Mucosa of descending colon (tissue), 3 donors: Measurements from ENCODE around the gene DGCR6L. TPM values are rescaled to one million over a fixed set of nuclear protein-coding genes. Genes with fewer than 3 reads are reported as not detected.
"Not testable (repeated sequence)": the region's sequence is repeated elsewhere in the genome, so short reads cannot be mapped to it uniquely, and the experiment has no call there.

Experiments
- ATAC-seq: fragments of 200-7000 bp; cut with Tn5 transposase; one replicate; pipeline ENCODE4 v1.9.1; 2020; ENCODE audit warnings: mild to moderate bottlenecking, moderate library complexity
- DNase-seq, 3 donors: peaks; one replicate each; pipeline ENCODE4 v3.0.0-alpha.2; 2020
- H3K36me3 ChIP-seq: fragments of 200-600 bp; one replicate; pipeline ENCODE4 v1.8.0; 2021; ENCODE audit warnings: low read depth, mild to moderate bottlenecking
- H3K4me1 ChIP-seq: fragments of 200-600 bp; one replicate; pipeline ENCODE4 v1.8.0; 2021; ENCODE audit warnings: low read depth, mild to moderate bottlenecking
- H3K4me3 ChIP-seq: fragments of 200-600 bp; one replicate; pipeline ENCODE4 v1.8.0; 2021; ENCODE audit warnings: mild to moderate bottlenecking
- H3K9me3 ChIP-seq: fragments of 200-600 bp; one replicate; pipeline ENCODE4 v1.8.0; 2021; ENCODE audit warnings: mild to moderate bottlenecking
- intact Hi-C, 2 donors: fragments of 100-400 bp; cut with DNase I in 1 of 2; cut with micrococcal nuclease in 1 of 2; formaldehyde crosslinking; loops; one replicate each; pipeline versions ENCODE4 v1.11.0 to v1.11.1; 2022; cut with DNase I, micrococcal nuclease
- total RNA-seq, 3 donors: library from RNA; stranded (reverse); fragmentation: NEBNext Ultra II Directional in 2 of 3; extraction: Animal tissue kit (Norgen Biotek cat#: 25700) in 2 of 3; gene quantifications; one replicate each; pipeline versions ENCODE4 v1.2.1 to v1.2.4, GENCODE V29; 2021 to 2023
- TF ChIP-seq, protein P1 (sequence below): fragments of 200-600 bp; IDR thresholded peaks from one replicate; pipeline ENCODE4 v1.8.0; 2022; ENCODE audit warnings: antibody characterized with exemption, mild to moderate bottlenecking
- donor health status: DM: no; HTN: no; CAD: no; lungs with moderate emphysema.
- donor health status: DM: no; HTN: no; CAD: no.
- donor health status: DM: no; HTN: yes; CAD: no.

Gene DGCR6L
- total RNA-seq, 3 donors from 2014 or later, result 24.8 to 33.9 (median 27.5) TPM

DNA sequence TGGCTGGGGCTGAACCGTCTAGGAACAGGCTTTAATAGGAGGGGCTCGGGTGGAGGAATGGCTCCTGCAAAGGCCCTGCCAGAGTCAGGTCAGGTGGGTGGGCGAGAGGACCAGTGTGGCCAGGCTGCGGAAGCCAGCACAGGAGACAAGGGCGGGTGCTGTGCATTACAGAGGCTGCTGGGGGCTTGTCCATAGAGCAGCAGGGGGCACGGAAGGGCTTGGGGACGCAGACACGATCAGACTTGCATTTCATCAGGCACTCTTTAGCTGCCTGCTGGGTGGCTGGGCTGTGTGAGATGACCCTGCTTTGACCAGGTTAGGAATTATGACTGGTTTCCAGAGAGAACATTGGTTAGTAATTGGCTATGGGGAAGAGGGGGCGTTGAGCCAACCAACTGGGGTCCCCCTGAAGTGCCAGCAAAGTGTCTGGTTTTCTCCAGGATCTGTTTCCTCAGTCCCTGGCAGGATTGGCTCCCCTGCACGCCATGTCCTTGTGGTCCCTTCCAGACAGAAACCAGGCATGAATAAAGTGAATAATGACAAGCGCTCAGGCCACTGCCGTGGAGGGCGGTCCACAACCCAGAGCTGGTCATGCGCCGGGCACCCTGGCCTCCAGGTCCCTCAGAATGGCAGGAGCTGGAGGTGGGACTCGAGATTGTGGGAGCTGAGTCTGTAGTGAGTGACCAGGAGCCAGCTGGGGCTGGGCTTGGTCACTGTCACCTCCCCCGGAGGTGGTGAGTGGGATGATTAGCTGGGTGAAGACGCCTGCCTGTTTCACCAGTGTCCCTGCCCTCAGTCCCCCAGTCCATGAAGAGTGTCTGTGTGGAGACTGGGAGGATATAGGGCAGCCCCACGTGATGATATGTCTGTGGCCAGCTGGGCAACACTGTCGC lies 1.0 kb upstream of the DGCR6L start:
- DNase-seq (peak in 1 of 3 donors; percentile 39), ATAC-seq (peak; percentile 19)
- H3K9me3 ChIP-seq, H3K36me3 ChIP-seq, intact Hi-C loops, H3K4me1 ChIP-seq: not testable (repeated sequence)
- H3K4me3 ChIP-seq, result peak overlapping the region; percentile 49

DNA sequence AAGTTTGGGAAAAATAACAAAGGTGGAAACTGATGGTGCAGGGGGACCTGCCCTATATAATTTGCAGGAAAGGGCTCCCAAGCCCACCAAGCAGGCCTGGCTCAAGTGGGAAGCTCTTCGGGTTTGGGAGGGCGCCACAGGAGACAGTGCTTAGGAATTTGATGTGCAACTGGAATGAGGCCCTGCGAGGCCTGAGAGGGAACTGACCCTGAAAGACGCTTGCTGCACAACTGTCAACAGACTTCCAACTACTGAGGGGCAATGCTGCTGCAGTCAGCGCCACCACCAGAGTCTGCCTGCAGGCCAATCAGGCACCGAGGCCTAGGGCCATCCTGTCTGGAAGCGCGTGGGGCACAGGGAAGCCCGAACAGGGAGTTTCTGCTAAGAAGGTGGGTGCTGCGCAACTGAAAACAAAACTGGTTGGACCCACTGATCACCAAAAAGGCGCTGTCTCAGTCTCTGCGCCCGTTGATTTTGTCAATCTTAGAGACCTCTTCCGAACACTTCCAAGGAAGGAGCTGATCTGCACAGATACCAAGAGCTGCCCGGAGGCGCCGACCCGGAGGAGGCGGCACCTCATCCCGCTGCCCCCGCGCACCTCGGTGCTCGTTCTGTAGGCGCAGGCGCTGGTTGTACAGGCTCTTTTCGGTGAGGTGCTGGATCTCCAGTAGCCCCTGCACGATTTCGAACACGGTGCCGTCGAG lies 667 bp downstream of the DGCR6L start:
- Histone ChIP-seq H3K4me1 (peaks cover 6% of the 10 kb centered on the region), H3K9me3 (no peaks in the 10 kb centered on the region), H3K4me3 (peak overlapping the region; percentile 49), H3K36me3 (no peaks in the 10 kb centered on the region)
- intact Hi-C loops, result no loop called here
- TF ChIP-seq, protein P1, sequence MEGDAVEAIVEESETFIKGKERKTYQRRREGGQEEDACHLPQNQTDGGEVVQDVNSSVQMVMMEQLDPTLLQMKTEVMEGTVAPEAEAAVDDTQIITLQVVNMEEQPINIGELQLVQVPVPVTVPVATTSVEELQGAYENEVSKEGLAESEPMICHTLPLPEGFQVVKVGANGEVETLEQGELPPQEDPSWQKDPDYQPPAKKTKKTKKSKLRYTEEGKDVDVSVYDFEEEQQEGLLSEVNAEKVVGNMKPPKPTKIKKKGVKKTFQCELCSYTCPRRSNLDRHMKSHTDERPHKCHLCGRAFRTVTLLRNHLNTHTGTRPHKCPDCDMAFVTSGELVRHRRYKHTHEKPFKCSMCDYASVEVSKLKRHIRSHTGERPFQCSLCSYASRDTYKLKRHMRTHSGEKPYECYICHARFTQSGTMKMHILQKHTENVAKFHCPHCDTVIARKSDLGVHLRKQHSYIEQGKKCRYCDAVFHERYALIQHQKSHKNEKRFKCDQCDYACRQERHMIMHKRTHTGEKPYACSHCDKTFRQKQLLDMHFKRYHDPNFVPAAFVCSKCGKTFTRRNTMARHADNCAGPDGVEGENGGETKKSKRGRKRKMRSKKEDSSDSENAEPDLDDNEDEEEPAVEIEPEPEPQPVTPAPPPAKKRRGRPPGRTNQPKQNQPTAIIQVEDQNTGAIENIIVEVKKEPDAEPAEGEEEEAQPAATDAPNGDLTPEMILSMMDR, result no peak
- ATAC-seq (peak; percentile 34), DNase-seq (peak; percentile 17 to 48 (median 46))

DNA sequence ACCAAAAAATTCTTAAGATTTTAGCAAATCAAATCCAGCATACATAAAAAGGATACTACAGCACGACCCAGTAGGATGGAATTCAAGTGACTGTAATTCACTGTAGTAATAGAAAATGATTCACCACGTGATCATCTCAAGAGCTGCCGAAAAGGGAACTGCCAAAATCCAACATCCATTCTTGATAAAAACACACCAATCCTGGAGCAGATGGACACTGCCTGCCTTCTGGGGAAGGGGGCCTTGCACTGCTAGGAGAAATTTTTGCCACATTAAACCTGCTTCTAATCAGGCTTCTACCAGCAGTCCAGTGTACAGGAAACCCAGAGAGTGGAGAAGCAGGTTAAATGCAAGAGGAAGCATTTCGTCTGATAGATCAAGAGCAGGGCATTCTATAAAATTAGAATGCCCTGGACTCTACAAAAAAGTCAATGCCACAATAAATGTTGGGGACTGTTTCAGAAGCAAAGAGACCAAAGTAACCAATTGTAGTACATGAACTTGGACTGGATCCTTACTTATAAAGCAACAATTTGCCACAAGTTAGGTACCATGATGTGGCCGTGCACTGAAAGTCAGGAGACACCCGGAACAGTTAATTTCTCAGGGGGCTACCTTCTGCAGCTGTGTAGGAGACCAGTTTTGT lies 1.7 kb downstream of the DGCR6L start:
- DNase-seq, H3K9me3 ChIP-seq, ATAC-seq, intact Hi-C loops, H3K4me3 ChIP-seq, H3K4me1 ChIP-seq, H3K36me3 ChIP-seq: not testable (repeated sequence)

DNA sequence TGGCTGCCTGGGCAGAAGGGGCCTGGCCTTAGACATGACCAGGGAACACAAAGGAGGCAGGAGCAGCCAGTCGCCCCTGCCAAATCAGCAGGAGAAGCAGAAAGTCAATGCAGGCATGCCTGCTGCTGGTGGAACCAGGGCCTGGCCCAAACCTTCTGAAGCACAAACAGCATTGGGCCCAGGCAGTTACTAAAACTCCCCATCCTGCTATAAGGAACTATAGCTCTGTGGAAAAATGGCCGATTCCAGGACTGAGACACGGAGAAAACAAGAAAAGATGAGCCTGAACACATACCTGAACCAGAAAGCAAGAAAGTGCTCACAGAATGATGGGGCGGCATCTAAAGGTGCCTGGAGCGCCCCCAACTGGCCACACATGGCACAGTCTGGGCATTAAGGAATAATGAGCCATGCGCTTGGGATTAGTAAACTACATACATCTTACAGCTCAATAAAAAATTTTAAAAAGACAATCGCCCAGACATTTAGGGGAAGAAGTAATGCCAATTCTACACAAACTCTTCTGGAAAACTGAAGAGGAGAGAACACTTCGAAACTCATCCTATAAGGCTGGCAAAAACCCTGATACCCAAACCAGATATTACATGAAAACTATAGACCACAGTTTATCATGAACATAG lies 2.3 kb downstream of the DGCR6L start:
- H3K4me3 ChIP-seq, intact Hi-C loops, H3K9me3 ChIP-seq, ATAC-seq, H3K4me1 ChIP-seq, H3K36me3 ChIP-seq: not testable (repeated sequence)
- DNase-seq, result peak in 1 of 3 donors; percentile 54
- TF ChIP-seq, protein P1, result peak; percentile 33

DNA sequence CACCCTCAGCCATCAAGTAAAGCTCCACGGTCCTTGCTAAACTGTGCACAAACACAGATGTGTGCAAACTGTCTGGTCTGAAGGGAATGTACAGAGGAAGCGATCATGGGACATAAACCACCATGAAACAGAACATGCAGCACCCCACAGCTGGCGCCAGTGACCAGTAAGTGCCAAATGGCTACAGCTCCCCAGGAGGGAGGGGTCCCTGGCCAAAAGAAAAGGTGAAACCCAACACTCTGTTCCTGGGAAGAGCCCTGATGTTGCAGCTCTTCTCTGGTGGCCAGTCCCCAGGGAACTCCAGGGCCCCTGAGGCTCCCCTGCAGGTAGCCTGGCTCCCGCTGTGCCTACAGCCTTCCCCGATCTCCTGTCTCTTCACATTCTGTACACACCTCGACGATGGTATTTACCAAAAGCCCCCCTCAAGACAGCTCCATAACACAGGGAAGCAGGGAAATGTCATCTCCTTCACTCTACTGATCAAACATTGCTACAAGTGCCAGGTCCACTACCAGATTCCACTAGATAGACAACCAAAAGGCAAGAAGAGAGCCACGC lies 2.9 kb downstream of the DGCR6L start:
- Histone ChIP-seq H3K4me3 (no peak overlapping the region), H3K36me3 (no peaks in the 10 kb centered on the region), H3K4me1 (peaks cover 6% of the 10 kb centered on the region), H3K9me3 (no peaks in the 10 kb centered on the region)
- intact Hi-C loops, result no loop called here
- TF ChIP-seq, protein P1, result no peak
- ATAC-seq (no peak), DNase-seq (no peak)

DNA sequence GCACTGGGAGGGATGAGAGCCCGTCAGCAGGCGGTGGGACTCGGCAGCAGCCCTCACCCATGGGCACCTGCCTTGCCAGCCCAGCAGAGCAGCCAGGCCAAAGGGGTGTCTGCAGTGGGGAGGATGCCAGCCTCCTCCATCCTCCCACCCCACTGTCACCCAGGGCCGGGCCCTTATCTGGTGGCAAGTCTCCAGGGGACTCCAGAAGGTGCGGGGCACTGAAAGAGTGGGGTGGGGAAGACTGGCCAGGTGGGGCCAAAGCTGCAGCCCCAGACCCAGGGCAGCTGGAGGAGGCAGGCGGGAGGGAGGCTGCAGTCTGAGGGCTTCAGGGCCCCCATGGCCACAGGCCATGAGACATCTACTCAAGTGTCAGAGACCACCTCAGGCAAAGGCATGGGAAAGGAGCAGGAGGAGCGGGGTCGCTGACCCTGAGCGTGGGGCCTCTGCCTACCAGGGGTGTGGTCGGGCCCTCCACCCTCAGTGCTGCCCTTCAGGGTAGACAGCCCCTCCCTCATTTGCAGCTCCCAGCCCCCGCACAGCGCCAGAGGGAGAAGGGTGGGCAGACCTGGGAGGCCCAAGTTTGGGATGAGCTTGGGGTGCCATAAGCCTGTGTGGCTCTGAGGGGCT lies 3.5 kb downstream of the DGCR6L start:
- intact Hi-C loops, result no loop called here
- Histone ChIP-seq H3K9me3 (no peaks in the 10 kb centered on the region), H3K4me1 (peaks cover 6% of the 10 kb centered on the region), H3K36me3 (no peaks in the 10 kb centered on the region), H3K4me3 (no peak overlapping the region)
- DNase-seq (no peak), ATAC-seq (no peak)
- TF ChIP-seq, protein P1, result no peak
